NB4 (cell line): ENCODE results near the gene IGF1.

Source experiments
- POLR2A ChIP-seq: IDR thresholded peaks from 2 replicates; pipeline ENCODE4 v1.6.1; 2011; ENCODE audit warnings: mild to moderate bottlenecking; ENCODE audit not compliant: insufficient read length; ENCODE audit errors: extremely low read depth
- TF ChIP-seq, protein P1 (sequence below): IDR thresholded peaks from one replicate; pipeline ENCODE4 v1.5.1; 2012; ENCODE audit warnings: low read depth, low read length
- TF ChIP-seq, protein P2 (sequence below): IDR thresholded peaks from 2 replicates; pipeline ENCODE4 v1.6.1; 2011; ENCODE audit warnings: low read depth, low read length

DNA sequence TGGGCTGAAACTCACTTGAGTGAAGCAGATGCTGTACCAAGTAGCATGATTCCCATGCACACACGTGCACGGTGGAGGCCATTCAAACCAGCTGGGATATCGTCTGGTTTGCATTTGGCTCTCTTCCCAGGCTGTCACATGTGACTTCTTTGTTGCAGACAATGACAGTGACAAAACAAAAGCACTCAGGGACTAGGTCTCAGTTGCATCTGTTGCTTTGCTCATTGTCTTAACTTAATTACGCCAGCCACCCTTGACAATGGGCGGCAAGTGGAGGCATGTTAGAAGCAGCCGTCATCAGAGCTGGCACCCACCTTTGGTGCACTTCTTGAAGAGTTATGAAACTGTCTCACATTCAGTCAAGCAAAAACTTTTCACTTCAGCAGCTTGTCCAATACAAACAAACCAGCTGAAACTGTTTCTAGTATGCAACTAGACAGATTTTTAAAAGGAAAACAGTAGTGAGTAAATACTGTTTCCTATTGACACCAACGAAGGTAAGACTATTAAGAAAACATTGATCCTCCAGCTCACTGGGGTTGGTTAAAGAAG, 74.3 kb downstream of the IGF1 start:
- TF ChIP-seq, protein P1, sequence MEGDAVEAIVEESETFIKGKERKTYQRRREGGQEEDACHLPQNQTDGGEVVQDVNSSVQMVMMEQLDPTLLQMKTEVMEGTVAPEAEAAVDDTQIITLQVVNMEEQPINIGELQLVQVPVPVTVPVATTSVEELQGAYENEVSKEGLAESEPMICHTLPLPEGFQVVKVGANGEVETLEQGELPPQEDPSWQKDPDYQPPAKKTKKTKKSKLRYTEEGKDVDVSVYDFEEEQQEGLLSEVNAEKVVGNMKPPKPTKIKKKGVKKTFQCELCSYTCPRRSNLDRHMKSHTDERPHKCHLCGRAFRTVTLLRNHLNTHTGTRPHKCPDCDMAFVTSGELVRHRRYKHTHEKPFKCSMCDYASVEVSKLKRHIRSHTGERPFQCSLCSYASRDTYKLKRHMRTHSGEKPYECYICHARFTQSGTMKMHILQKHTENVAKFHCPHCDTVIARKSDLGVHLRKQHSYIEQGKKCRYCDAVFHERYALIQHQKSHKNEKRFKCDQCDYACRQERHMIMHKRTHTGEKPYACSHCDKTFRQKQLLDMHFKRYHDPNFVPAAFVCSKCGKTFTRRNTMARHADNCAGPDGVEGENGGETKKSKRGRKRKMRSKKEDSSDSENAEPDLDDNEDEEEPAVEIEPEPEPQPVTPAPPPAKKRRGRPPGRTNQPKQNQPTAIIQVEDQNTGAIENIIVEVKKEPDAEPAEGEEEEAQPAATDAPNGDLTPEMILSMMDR, result no peak
- no peak for TF ChIP-seq POLR2A
- TF ChIP-seq, protein P2, sequence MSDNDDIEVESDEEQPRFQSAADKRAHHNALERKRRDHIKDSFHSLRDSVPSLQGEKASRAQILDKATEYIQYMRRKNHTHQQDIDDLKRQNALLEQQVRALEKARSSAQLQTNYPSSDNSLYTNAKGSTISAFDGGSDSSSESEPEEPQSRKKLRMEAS, result no peak
